ENCODE results near the gene U2SURP.

The U2SURP gene

DNA sequence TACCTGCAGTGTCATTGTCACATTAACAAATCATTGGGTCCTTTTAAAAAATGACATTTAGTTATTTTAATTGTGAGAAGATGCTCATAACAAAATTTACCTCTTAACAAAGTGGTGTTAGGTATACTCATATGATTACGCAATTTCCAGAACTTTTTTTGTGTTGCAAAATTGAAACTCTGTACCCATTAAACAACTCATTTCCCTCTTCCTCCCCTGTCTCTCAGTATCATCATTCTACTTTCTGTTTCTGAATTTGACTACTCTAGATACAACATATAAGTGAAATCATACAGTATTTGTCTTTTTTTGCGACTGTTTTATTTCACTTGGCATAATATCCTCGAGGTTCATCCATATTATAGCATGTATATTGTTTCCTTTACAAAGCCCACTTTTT is 59.5 kb downstream of the U2SURP start:
- H3K36me3 ChIP-seq (ENCODE audit: low read length): peaks cover 51% of the 10 kb centered on the region
- H3K9me3 ChIP-seq (ENCODE audit: insufficient read depth, low read length): no peaks in the 10 kb centered on the region
- H4K20me1 ChIP-seq (ENCODE audit: low read depth, low read length): peaks cover 4% of the 10 kb centered on the region; the same call in 1 of the 2 replicates
- peaks cover 16% of the 10 kb centered on the region; the same call in 1 of the 2 replicates for H3F3A ChIP-seq (ENCODE audit: insufficient read depth)
- no peak overlapping the region for H3K4me2 ChIP-seq (ENCODE audit: low read depth, low read length, poor library complexity, severe bottlenecking)
- no peak overlapping the region for H3K9ac ChIP-seq (ENCODE audit: low read length)
- TF ChIP-seq EZH2phosphoT487 (conservative IDR thresholded peaks at IDR 0.05; ENCODE audit: low read length): no peak
- TF ChIP-seq, protein P1, sequence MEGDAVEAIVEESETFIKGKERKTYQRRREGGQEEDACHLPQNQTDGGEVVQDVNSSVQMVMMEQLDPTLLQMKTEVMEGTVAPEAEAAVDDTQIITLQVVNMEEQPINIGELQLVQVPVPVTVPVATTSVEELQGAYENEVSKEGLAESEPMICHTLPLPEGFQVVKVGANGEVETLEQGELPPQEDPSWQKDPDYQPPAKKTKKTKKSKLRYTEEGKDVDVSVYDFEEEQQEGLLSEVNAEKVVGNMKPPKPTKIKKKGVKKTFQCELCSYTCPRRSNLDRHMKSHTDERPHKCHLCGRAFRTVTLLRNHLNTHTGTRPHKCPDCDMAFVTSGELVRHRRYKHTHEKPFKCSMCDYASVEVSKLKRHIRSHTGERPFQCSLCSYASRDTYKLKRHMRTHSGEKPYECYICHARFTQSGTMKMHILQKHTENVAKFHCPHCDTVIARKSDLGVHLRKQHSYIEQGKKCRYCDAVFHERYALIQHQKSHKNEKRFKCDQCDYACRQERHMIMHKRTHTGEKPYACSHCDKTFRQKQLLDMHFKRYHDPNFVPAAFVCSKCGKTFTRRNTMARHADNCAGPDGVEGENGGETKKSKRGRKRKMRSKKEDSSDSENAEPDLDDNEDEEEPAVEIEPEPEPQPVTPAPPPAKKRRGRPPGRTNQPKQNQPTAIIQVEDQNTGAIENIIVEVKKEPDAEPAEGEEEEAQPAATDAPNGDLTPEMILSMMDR (IDR thresholded peaks at IDR 0.05; ENCODE audit: insufficient read depth, low read length, poor library complexity, severe bottlenecking): no peak
- no peak overlapping the region for H2AFZ ChIP-seq (ENCODE audit: low read depth, low read length, severe bottlenecking)
- H3K9me2 ChIP-seq (replicated peaks; ENCODE audit: insufficient read depth, low read length): no peaks in the 10 kb centered on the region
- no peaks in the 10 kb centered on the region for H3K79me2 ChIP-seq (ENCODE audit: insufficient read depth, low read length)
- H3K27me3 ChIP-seq (ENCODE audit: low read length): no peaks in the 10 kb centered on the region
- no peak overlapping the region for H3K27ac ChIP-seq (ENCODE audit: low read depth, low read length)
- H3K4me3 ChIP-seq (ENCODE audit: insufficient read depth, low read length, poor library complexity, severe bottlenecking): no peak overlapping the region

DNA sequence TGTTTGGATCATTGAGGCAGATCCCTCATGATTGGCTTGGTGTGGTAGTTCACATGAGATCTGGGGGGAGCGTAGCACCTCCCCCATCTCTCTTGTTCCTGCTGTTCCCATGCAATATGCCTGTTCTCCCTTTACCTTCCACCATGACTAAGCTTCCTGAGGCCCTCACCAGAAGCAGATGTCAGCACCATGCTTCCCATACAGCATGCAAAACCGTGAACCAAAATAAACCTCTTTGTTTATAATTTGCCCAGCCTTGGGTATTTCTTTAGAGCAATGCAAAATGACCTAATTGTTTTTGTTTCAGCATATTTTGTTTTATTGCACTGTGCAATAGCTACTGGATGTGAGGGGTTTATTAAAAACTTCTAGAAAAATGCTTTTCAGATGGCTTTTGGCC is 61.6 kb downstream of the U2SURP start:
- H3K79me2 ChIP-seq (ENCODE audit: insufficient read depth, low read length): no peaks in the 10 kb centered on the region
- no peak overlapping the region for H3K9ac ChIP-seq (ENCODE audit: low read length)
- H3K27me3 ChIP-seq (ENCODE audit: low read length): no peaks in the 10 kb centered on the region
- no peak for TF ChIP-seq EZH2phosphoT487 (conservative IDR thresholded peaks at IDR 0.05; ENCODE audit: low read length)
- TF ChIP-seq, protein P1 (IDR thresholded peaks at IDR 0.05; ENCODE audit: insufficient read depth, low read length, poor library complexity, severe bottlenecking): no peak
- H3K9me3 ChIP-seq (ENCODE audit: insufficient read depth, low read length): no peaks in the 10 kb centered on the region
- H3K36me3 ChIP-seq (ENCODE audit: low read length): peaks cover 31% of the 10 kb centered on the region
- no peak overlapping the region for H3K27ac ChIP-seq (ENCODE audit: low read depth, low read length)
- no peak overlapping the region for H2AFZ ChIP-seq (ENCODE audit: low read depth, low read length, severe bottlenecking)
- no peak overlapping the region for H3K4me3 ChIP-seq (ENCODE audit: insufficient read depth, low read length, poor library complexity, severe bottlenecking)
- peaks cover 4% of the 10 kb centered on the region; the same call in 1 of the 2 replicates for H4K20me1 ChIP-seq (ENCODE audit: low read depth, low read length)
- H3F3A ChIP-seq (ENCODE audit: insufficient read depth): peaks cover 10% of the 10 kb centered on the region; the same call in 1 of the 2 replicates
- H3K4me2 ChIP-seq (ENCODE audit: low read depth, low read length, poor library complexity, severe bottlenecking): no peak overlapping the region
- no peaks in the 10 kb centered on the region for H3K9me2 ChIP-seq (replicated peaks; ENCODE audit: insufficient read depth, low read length)

DNA sequence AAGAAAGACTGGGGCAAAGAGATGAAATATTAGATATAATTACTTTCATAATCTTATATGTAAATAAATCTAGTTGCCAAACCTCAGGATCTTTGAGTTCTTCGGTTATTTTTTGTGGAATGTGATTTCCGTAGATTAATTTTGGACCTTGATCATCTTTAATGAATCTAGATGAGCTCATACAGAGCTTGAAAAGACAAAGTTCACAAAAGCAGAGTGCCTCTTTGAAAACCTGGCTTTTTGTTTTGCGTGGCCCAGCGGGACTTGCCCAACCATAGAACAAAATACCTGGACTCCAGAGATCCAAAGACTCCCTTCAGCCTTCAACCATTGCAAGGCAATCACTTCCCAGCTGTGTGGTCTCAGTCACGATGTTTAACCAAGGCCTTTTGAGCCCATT is 63.4 kb downstream of the U2SURP start:
- no peak for TF ChIP-seq EZH2phosphoT487 (conservative IDR thresholded peaks at IDR 0.05; ENCODE audit: low read length)
- TF ChIP-seq, protein P1 (IDR thresholded peaks at IDR 0.05; ENCODE audit: insufficient read depth, low read length, poor library complexity, severe bottlenecking): no peak
- H3K36me3 ChIP-seq (ENCODE audit: low read length): peaks cover 16% of the 10 kb centered on the region
- H3K9ac ChIP-seq (ENCODE audit: low read length): no peak overlapping the region
- H3K4me2 ChIP-seq (ENCODE audit: low read depth, low read length, poor library complexity, severe bottlenecking): no peak overlapping the region
- no peaks in the 10 kb centered on the region for H3K9me2 ChIP-seq (replicated peaks; ENCODE audit: insufficient read depth, low read length)
- no peak overlapping the region for H2AFZ ChIP-seq (ENCODE audit: low read depth, low read length, severe bottlenecking)
- no peaks in the 10 kb centered on the region for H3K27me3 ChIP-seq (ENCODE audit: low read length)
- no peaks in the 10 kb centered on the region for H3K9me3 ChIP-seq (ENCODE audit: insufficient read depth, low read length)
- H3K27ac ChIP-seq (ENCODE audit: low read depth, low read length): no peak overlapping the region
- peaks cover 4% of the 10 kb centered on the region; the same call in 1 of the 2 replicates for H4K20me1 ChIP-seq (ENCODE audit: low read depth, low read length)
- H3F3A ChIP-seq (ENCODE audit: insufficient read depth): peaks cover 10% of the 10 kb centered on the region; the same call in 1 of the 2 replicates
- H3K4me3 ChIP-seq (ENCODE audit: insufficient read depth, low read length, poor library complexity, severe bottlenecking): no peak overlapping the region
- no peaks in the 10 kb centered on the region for H3K79me2 ChIP-seq (ENCODE audit: insufficient read depth, low read length)

Measured in SU-DHL-6 (cell line).